ENCODE data around the gene APOA4.

- TF ChIP-seq CTCF (IDR thresholded peaks at IDR 0.05 in 2 of 3, conservative IDR thresholded peaks at IDR 0.05 in 1 of 3; ENCODE audit: borderline replicate concordance in 1 of 3, insufficient read depth in 1 of 3, low read depth in 2 of 3, low read length in 2 of 3) (no peak), EZH2 (IDR thresholded peaks at IDR 0.05) (no peak), ZBTB33 (IDR thresholded peaks at IDR 0.05; ENCODE audit: extremely low read depth, insufficient replicate concordance, low read length) (no peak), SIN3A (IDR thresholded peaks at IDR 0.05; ENCODE audit: low read depth) (no peak), EZH2phosphoT487 (IDR thresholded peaks at IDR 0.05; ENCODE audit: borderline replicate concordance) (no peak), POLR2AphosphoS5 (IDR thresholded peaks at IDR 0.05; ENCODE audit: low read depth, low read length) (no peak), ATF3 (IDR thresholded peaks at IDR 0.05) (no peak), SP1 (IDR thresholded peaks at IDR 0.05; ENCODE audit: low read depth) (no peak), EGR1 (IDR thresholded peaks at IDR 0.05; ENCODE audit: low read depth) (no peak), ZNF274 (IDR thresholded peaks at IDR 0.05; ENCODE audit: low read depth, low read length) (no peak), JUND (IDR thresholded peaks at IDR 0.05) (no peak), REST (IDR thresholded peaks at IDR 0.05; ENCODE audit: low read depth) (no peak), RAD21 (IDR thresholded peaks at IDR 0.05; ENCODE audit: low read depth) (no peak)
These were observed 28.3 kb downstream of the APOA4 start for GRCh38 chr11:116794851-116795250.
